GM12892 (cell line): Measurements from ENCODE around the gene ATF6.

Experiments
- POLR2A ChIP-seq: IDR thresholded peaks from 2 replicates; pipeline ENCODE4 v1.6.1; 2011; ENCODE audit warnings: low read depth, low read length, control low read depth
- POLR2AphosphoS5 ChIP-seq: IDR thresholded peaks from 2 replicates; pipeline ENCODE4 v1.6.1; 2011; ENCODE audit warnings: low read depth, low read length, control low read depth

DNA sequence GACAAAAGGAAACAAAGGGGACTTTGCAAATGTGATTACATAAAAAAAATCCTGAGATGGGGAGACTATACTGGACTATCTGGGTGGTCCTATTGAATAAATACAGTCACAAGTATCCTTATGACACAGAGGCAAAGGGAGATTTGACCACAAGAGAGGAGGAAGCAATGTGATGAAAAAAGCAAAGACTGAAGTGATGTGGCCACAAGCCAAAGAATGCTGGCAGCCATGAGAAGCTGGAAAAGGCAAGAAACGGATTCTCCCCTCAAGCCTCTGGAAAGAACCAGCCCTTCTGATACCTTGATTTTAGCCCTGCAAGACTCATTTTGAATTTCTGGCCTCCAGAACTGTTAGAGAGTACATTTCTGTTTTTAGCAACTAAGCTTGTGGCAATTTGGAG lies 221.2 kb downstream of the ATF6 start:
- no peak for TF ChIP-seq POLR2AphosphoS5
- no peak for TF ChIP-seq POLR2A
